Amniotic stem cell (primary cell): Measurements from ENCODE around the gene CAMTA1.

Source experiments
- DNase-seq: peaks from one replicate; lab custom pipeline; 2025; lab: John Stamatoyannopoulos, UW

CAMTA1 gene

GRCh38 chr1:7198664-7199063 lies 413.4 kb downstream of the CAMTA1 start:
- no peak for DNase-seq

GRCh38 chr1:7199077-7199779 lies 414.0 kb downstream of the CAMTA1 start:
- DNase-seq, result no peak

GRCh38 chr1:7207875-7208646 lies 422.8 kb downstream of the CAMTA1 start:
- DNase-seq, result no peak

- DNase-seq, result no peak
Measured at GRCh38 chr1:7208647-7209180, 423.5 kb downstream of the CAMTA1 start.

- DNase-seq, result no peak
Measured at GRCh38 chr1:7209336-7209735, 424.1 kb downstream of the CAMTA1 start.

GRCh38 chr1:7218210-7218832 lies 433.1 kb downstream of the CAMTA1 start:
- no peak for DNase-seq

GRCh38 chr1:7219031-7219430 lies 433.8 kb downstream of the CAMTA1 start:
- DNase-seq, result no peak

GRCh38 chr1:7220007-7220406 lies 434.8 kb downstream of the CAMTA1 start:
- no peak for DNase-seq

GRCh38 chr1:7220712-7221252 lies 435.5 kb downstream of the CAMTA1 start:
- no peak for DNase-seq

- no peak for DNase-seq
Measured at GRCh38 chr1:7221826-7222694, 436.8 kb downstream of the CAMTA1 start.

- no peak for DNase-seq
Measured at GRCh38 chr1:7222695-7223015, 437.4 kb downstream of the CAMTA1 start.

- peak; percentile 48 for DNase-seq
Measured at GRCh38 chr1:7223334-7224080, 438.3 kb downstream of the CAMTA1 start.

GRCh38 chr1:7224081-7224534 lies 438.9 kb downstream of the CAMTA1 start:
- no peak for DNase-seq

- DNase-seq, result no peak
Measured at GRCh38 chr1:7224644-7225043, 439.4 kb downstream of the CAMTA1 start.

- DNase-seq, result no peak
Measured at GRCh38 chr1:7225711-7226505, 440.7 kb downstream of the CAMTA1 start.

GRCh38 chr1:7227654-7228053 lies 442.4 kb downstream of the CAMTA1 start:
- DNase-seq, result no peak

GRCh38 chr1:7228252-7228961 lies 443.2 kb downstream of the CAMTA1 start:
- no peak for DNase-seq

GRCh38 chr1:7229186-7229585 lies 443.9 kb downstream of the CAMTA1 start:
- DNase-seq, result no peak
